Subcutaneous abdominal adipose tissue (tissue), 5 donors: ENCODE measurements around the gene COA4.
A peak's percentile ranks its signal among the peaks of the same experiment; 100 is the strongest.

ENCODE experiments used
- H3K27ac ChIP-seq: one replicate; pipeline ENCODE4 v1.7.0; 2013; ENCODE audit warnings: low read depth, mild to moderate bottlenecking, inconsistent platforms, low read length, moderate library complexity
- H3K27me3 ChIP-seq, 5 donors: one replicate each; pipeline ENCODE4 v1.7.0; 2013; ENCODE audit warnings: low read length in 5 of 5, inconsistent platforms in 1 of 5; ENCODE audit not compliant: control insufficient read depth in 5 of 5, insufficient read depth in 4 of 5
- H3K36me3 ChIP-seq, 5 donors: one replicate each; pipeline ENCODE4 v1.7.0; 2013; ENCODE audit warnings: low read length in 5 of 5; ENCODE audit not compliant: control insufficient read depth in 5 of 5, insufficient read depth in 5 of 5
- H3K4me1 ChIP-seq, 5 donors: one replicate each; pipeline ENCODE4 v1.7.0; 2013; ENCODE audit warnings: low read length in 5 of 5, mild to moderate bottlenecking in 3 of 5, moderate library complexity in 1 of 5; ENCODE audit not compliant: control insufficient read depth in 5 of 5, insufficient read depth in 5 of 5
- H3K4me3 ChIP-seq, 5 donors: one replicate each; pipeline ENCODE4 v1.7.0; 2013; ENCODE audit warnings: low read length in 5 of 5, low read depth in 1 of 5
- H3K9ac ChIP-seq, 5 donors: one replicate each; pipeline ENCODE4 v1.7.0; 2013; ENCODE audit warnings: low read length in 5 of 5, mild to moderate bottlenecking in 4 of 5, moderate library complexity in 3 of 5
- H3K9me3 ChIP-seq, 5 donors: one replicate each; pipeline ENCODE4 v1.7.0; 2013; ENCODE audit warnings: low read length in 5 of 5; ENCODE audit not compliant: control insufficient read depth in 5 of 5
- donor health status: healthy.
- donor health status: healthy.
- donor health status: healthy.
- donor health status: healthy.
- donor health status: healthy.

Gene COA4

DNA sequence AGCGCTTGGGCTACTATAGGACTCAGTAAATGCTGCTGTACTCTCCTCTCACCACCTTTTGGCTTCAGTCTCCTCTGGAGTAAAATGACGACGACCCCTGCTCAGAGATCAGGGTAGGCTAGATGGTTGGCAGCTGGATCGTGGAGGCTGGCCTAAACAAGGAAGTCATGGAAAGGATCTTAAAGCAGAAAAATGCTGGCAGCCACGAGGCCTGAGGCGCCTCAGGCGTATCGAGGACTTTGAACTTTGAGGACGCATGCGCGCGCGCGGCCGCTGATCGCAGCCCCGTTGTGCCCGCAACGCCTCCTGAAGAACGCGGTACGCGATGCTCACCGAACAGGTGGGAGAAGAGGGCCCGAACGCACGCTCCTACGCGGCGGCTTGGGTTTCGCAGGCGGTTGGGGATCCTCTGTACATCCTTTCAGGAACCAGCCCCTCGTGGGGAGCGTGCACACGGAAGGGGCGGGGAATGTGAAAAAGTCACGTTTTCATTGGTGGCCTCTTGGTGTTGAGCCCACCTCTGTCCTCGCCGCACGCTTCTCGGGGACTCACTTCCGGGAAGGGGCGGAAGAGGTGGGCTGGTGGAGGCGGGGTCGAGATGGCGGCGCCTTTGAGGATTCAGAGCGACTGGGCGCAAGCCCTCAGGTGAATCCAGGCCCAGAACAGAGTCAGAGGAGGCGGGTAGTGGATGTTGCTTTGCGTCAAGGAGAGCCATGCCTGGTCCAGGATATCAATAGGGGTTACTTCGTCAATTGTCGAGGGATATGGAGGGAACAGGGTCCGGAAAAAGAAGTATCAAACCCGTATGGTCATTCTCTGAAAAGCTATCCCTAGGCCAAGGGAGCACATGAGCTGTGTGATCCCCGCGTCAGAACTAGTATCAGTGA is at the start of gene COA4, which contains the start of gene PAAF1:
TSS of gene COA4 (minus strand) at position 423 of the 887 bp plus-strand sequence. CDS start 3,468 bp downstream, outside the sequence.
TSS of gene PAAF1 (plus strand) at position 576 of the 887 bp plus-strand sequence. CDS start at position 599, 23 bp downstream.
- Histone ChIP-seq H3K9me3 (no peaks in the 10 kb centered on the region), H3K27ac (peak within 1 kb of the TSS; percentile 83), H3K36me3 (peaks cover 0 to 29% (median 21%) of the 10 kb centered on the region in 5 donors), H3K9ac (peak within 1 kb of the TSS; percentile 70 to 97 (median 88)), H3K4me1 (peaks cover 4 to 25% (median 19%) of the 10 kb centered on the region in 5 donors), H3K27me3 (no peaks in the 10 kb centered on the region), H3K4me3 (peak within 1 kb of the TSS; percentile 93 to 99 (median 95))

DNA sequence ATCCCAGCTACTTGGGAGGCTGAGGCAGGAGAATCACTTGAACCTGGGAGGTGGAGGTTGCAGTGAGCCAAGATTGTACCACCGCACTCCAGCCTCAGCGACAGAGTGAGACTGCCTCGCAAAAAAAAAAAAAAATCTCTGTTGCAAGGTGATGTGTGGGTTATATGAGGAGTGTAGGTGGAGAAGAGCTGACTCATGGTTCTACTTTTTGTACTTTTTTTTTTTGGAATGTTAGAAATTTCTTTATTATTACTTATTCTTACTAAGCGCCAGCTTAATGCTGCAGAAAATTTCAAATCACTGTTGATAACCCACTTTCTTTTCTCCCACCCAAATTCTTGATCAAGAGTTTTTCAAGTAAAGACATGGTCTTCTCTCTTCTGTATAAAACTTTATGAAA is 44.5 kb upstream of the COA4 start:
- H3K27me3 ChIP-seq, result no peaks in the 10 kb centered on the region
- no peak overlapping the region for H3K9ac ChIP-seq
- no peaks in the 10 kb centered on the region for H3K9me3 ChIP-seq
- no peak overlapping the region for H3K27ac ChIP-seq
- H3K36me3 ChIP-seq, result peaks cover 27 to 54% (median 44%) of the 10 kb centered on the region in 5 donors
- H3K4me1 ChIP-seq, result no peaks in the 10 kb centered on the region
- no peak overlapping the region for H3K4me3 ChIP-seq

DNA sequence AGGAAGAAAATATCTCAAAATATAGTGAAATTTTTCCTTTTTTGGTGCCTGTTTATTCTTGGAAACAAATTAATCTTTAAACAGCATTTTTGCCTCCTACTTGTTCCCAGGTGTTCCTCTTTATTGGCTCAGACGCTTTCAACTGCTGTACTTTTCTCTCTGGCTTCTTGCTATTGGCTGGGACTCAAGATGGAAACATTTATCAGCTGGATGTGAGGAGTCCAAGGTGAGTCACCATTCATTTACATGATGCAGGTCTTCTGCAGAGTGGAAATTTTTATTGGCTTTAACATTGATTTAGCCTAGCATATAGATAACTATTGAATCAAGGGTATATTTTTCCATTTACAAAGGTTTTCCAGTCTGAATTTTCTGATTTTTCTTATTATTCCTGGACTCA is 39.8 kb upstream of the COA4 start:
- Histone ChIP-seq H3K36me3 (peaks cover 28 to 75% (median 60%) of the 10 kb centered on the region in 5 donors), H3K4me3 (no peak overlapping the region), H3K27me3 (no peaks in the 10 kb centered on the region), H3K9ac (no peak overlapping the region), H3K27ac (no peak overlapping the region), H3K9me3 (no peaks in the 10 kb centered on the region), H3K4me1 (no peaks in the 10 kb centered on the region)

DNA sequence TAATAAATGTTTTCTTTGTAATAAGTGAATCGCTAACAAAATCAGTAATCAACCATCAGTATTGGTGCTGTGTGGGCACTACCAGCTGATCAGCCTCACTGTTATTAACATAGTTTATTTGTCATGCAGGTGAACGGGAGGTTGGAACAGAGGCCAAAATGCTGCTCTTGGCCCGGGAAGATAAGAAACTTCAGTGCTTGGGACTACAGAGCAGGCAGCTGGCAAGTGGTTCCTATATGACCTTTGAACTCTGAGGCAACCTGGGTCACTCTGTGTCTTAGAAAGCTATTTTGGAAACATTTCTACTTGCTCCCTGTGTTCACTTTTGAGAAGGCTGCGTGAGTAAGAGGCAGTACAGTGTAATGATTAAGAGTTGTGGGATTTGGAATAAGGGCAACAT is 37.6 kb upstream of the COA4 start:
- Histone ChIP-seq H3K36me3 (peaks cover 25 to 82% (median 74%) of the 10 kb centered on the region in 5 donors), H3K27me3 (no peaks in the 10 kb centered on the region), H3K27ac (no peak overlapping the region), H3K9ac (no peak overlapping the region), H3K4me3 (no peak overlapping the region), H3K9me3 (no peaks in the 10 kb centered on the region), H3K4me1 (no peaks in the 10 kb centered on the region)

DNA sequence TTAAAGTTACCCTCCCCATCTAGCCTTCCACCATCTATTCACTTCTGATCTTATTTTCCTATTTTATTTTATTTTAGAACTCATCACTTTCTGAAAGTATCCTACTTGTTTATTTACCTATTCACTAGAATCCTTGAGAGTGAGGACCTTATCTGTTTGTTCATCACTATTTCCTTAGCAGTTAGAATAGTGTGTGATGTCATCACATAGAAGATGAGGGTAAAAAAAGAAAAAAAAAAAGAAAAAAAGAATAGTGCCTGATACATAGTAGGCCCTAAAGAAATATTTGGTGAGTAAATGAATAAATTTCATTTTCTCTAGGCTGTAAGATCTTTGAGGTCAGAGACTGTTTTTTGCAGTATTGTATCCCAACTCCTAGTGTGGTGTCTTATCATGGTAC is 36.8 kb upstream of the COA4 start:
- no peak overlapping the region for H3K4me3 ChIP-seq
- H3K9ac ChIP-seq, result no peak overlapping the region
- H3K27ac ChIP-seq, result no peak overlapping the region
- no peaks in the 10 kb centered on the region for H3K9me3 ChIP-seq
- no peaks in the 10 kb centered on the region for H3K4me1 ChIP-seq
- no peaks in the 10 kb centered on the region for H3K27me3 ChIP-seq
- peaks cover 20 to 78% (median 67%) of the 10 kb centered on the region in 5 donors for H3K36me3 ChIP-seq

DNA sequence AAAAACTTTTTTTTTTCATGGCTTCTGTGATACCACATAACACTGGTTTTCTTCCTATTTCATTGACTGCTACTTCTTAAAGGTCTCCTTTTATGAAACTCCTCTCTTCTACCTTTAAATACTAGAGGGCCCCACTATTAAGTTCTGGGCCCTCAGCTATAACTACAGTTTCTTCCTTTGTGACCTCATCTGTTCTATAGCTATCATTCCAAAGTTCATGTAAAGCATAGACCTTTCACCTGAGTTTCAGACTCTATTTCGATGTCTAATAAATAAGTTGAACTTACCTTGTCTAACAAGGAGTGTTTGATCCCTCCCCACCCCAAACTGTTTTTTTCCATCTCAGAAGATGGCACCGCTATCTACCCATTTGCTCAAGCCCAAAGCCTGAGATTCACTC is 35.4 kb upstream of the COA4 start:
- Histone ChIP-seq H3K36me3 (peaks cover 20 to 80% (median 66%) of the 10 kb centered on the region in 5 donors), H3K4me1 (no peaks in the 10 kb centered on the region), H3K4me3 (no peak overlapping the region), H3K9me3 (no peaks in the 10 kb centered on the region), H3K9ac (no peak overlapping the region), H3K27ac (no peak overlapping the region), H3K27me3 (no peaks in the 10 kb centered on the region)

DNA sequence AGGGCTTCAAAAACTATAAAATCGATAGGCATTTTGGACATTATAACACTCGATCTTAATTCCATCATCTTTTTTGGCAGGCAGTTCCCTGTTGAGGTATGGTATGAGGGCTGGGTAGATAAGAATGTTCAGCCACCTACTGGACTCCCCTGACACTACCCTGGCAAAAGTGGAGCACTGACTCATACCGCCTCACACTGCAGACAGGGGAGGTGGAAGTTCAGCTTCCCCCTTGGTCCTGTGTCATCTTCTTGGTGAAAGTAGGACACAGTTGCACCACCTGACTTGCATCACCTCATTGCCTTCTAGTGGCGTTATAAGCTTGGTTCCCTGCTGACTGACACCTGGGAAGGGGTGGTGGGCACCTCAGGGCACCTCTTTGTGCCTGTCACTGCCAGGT is 30.5 kb upstream of the COA4 start:
- Histone ChIP-seq H3K9ac (no peak overlapping the region), H3K9me3 (no peaks in the 10 kb centered on the region)

DNA sequence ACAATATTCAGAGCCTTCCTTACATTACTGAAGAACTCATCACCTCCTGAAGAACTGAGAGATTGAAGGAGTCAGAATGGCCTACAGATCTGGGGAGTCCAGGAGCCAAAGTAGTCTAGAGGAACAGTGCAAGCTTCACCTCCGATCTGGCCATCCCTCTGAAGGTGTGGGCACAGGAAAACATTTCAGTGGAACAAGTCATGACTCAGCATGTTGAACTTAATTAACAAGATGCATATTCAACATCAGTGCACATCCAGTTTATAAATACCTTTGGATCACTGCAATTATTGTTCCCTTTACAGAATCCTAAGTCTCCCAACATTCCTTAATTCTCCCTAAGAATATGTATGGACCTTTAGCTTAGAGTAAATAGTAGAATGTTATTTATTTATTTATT is 25.7 kb upstream of the COA4 start:
- H3K4me3 ChIP-seq, result no peak overlapping the region
- H3K27ac ChIP-seq, result no peak overlapping the region
- H3K27me3 ChIP-seq, result no peaks in the 10 kb centered on the region
- H3K4me1 ChIP-seq, result no peaks in the 10 kb centered on the region
- peaks cover 20 to 37% (median 26%) of the 10 kb centered on the region in 5 donors for H3K36me3 ChIP-seq
- H3K9me3 ChIP-seq, result no peaks in the 10 kb centered on the region
- H3K9ac ChIP-seq, result no peak overlapping the region

More for the DNA sequence above, 30.5 kb upstream of the COA4 start:
- no peaks in the 10 kb centered on the region for H3K27me3 ChIP-seq
- H3K27ac ChIP-seq, result no peak overlapping the region
- H3K4me3 ChIP-seq, result no peak overlapping the region
- no peaks in the 10 kb centered on the region for H3K4me1 ChIP-seq
- H3K36me3 ChIP-seq, result peaks cover 23 to 47% (median 38%) of the 10 kb centered on the region in 5 donors

DNA sequence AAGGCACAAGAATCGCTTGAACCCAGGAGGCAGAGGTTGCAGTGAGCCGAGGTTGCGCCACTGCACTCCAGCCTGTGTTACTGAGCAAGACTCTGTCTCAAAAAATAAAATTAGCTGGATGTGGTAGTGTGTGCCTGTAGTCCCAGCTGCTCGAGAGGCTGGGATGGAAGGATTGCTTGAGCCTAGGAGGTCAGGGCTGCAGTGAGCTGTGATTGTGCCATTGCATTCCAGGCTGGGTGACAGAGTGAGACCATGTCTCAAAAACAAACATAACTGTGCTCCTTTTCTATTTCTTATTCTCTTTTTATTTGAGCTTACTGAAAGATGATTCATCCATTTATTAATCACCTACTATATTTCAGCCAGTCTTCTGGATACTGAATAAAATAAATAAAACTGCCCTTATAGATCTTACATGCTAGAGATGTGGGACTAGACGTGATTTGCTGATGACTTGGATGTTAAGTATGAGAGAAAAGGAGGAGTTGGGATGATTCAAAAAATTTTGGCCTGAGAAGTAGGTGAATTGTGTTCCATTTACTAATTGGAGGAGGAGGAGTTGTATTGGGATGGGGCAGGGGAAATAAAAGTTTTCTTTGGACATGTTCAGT is 18.2 kb upstream of the COA4 start:
- Histone ChIP-seq H3K27me3 (no peaks in the 10 kb centered on the region), H3K4me3 (no peak overlapping the region), H3K36me3 (peaks cover 20 to 34% (median 26%) of the 10 kb centered on the region in 5 donors), H3K9me3 (no peaks in the 10 kb centered on the region), H3K4me1 (no peaks in the 10 kb centered on the region), H3K9ac (no peak overlapping the region), H3K27ac (no peak overlapping the region)

DNA sequence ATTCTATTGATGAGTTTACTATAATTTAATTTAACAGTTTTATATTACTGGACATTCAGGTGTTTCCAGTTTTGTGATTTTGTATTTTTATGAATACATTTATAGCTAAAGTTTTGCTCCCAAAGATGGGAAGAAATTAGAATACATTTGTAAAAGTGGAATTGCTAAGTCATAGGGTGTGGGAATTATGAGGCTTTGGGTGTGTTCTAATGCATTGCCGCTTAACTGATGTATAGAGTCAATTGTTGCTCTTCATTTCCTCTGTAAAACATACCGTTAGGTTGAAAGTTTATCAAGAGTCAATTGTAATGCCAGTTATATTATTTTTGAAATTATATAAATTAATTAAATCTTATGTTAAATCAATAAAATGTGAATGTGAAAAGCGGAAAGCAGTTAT is 16.4 kb upstream of the COA4 start:
- no peak overlapping the region for H3K9ac ChIP-seq
- H3K4me1 ChIP-seq, result no peaks in the 10 kb centered on the region
- no peak overlapping the region for H3K27ac ChIP-seq
- no peak overlapping the region for H3K4me3 ChIP-seq
- no peaks in the 10 kb centered on the region for H3K9me3 ChIP-seq
- H3K36me3 ChIP-seq, result peaks cover 23 to 38% (median 31%) of the 10 kb centered on the region in 5 donors
- H3K27me3 ChIP-seq, result no peaks in the 10 kb centered on the region
